ENCODE data around the gene P3H2. TPM values are rescaled to one million over a fixed set of nuclear protein-coding genes. Genes with fewer than 3 reads are reported as not detected.

Gene P3H2
- total RNA-seq, 1 experiment from 2014 or later = 0.76 TPM

GRCh38 chr3:189950258-189950657 lies 170.4 kb downstream of the P3H2 start:
- Histone ChIP-seq H3K27ac (ENCODE audit: low read depth, low read length) (no peak overlapping the region), H3K9ac (ENCODE audit: low read length) (no peak overlapping the region), H3K9me3 (ENCODE audit: control insufficient read depth in 1 of 2, insufficient read depth in 1 of 2, low read depth in 1 of 2, low read length in 2 of 2) (no peaks in the 10 kb centered on the region), H3K79me2 (ENCODE audit: insufficient read depth, low read length) (no peaks in the 10 kb centered on the region), H2AFZ (ENCODE audit: low read depth, low read length, poor library complexity, severe bottlenecking) (no peak overlapping the region), H4K20me1 (ENCODE audit: insufficient read depth) (no peaks in the 10 kb centered on the region), H3K36me3 (ENCODE audit: control insufficient read depth in 1 of 2, insufficient read depth in 2 of 2, low read length in 2 of 2) (no peaks in the 10 kb centered on the region), H3K27me3 (ENCODE audit: insufficient read depth, low read length) (no peaks in the 10 kb centered on the region), H3K9me2 (ENCODE audit: insufficient read depth) (no peaks in the 10 kb centered on the region), H3K4me2 (ENCODE audit: low read length) (no peak overlapping the region), H3K4me1 (ENCODE audit: control insufficient read depth in 1 of 2, insufficient read depth in 2 of 2, low read length in 2 of 2) (no peaks in the 10 kb centered on the region), H3K4me3 (replicated peaks in 1 of 2; ENCODE audit: low read depth in 1 of 2, low read length in 2 of 2) (no peak overlapping the region)
- no TSS peak for BruUV-seq (replicated peaks)
- ChIA-PET RAD21 (ENCODE audit: low non-redundant PET in 1 of 2, low total read pairs in 2 of 2, uncharacterized antibody in 2 of 2, unreplicated experiment in 2 of 2) (no interaction called here), CTCF (interaction anchor here (1.8 to 4.5 kb wide), 2 partner anchors 677 to 682 kb away, joined by 8 to 92 read pairs; no protein-coding TSS in a partner anchor), POLR2A (no interaction called here)
- no peak for DNase-seq (ENCODE audit: low read depth, low spot score)
- ATAC-seq = no peak
- intact Hi-C loops (cut with micrococcal nuclease) = no loop called here
- TF ChIP-seq REST (IDR thresholded peaks at IDR 0.05; ENCODE audit: low read depth) (no peak), JUND (IDR thresholded peaks at IDR 0.05) (no peak), ZFX (IDR thresholded peaks at IDR 0.05) (no peak), RAD21 (IDR thresholded peaks at IDR 0.05; ENCODE audit: low read depth) (0 out of 2 replicates have a peak, but pooled peaks have one; percentile 9), CTCF (IDR thresholded peaks at IDR 0.05 in 2 of 3, conservative IDR thresholded peaks at IDR 0.05 in 1 of 3; ENCODE audit: borderline replicate concordance in 1 of 3, insufficient read depth in 1 of 3, low read depth in 2 of 3, low read length in 2 of 3) (peak in 1 of 3 experiments; percentile 21; a peak in 1 of 6 replicates)

Data from HCT116 (cell line).